WTC11 (cell line): Measurements from ENCODE around the gene ZFR.

Experiments used
- ERG ChIP-seq: fragments of 250-450 bp; sonication (Bioruptor Pico); IDR thresholded peaks from 2 replicates; pipeline ENCODE4 v1.8.0; 2021; ENCODE audit warnings: mild to moderate bottlenecking
- ESRRA ChIP-seq: sonication (generic); formaldehyde crosslinking; IDR thresholded peaks from 2 replicates; pipeline ENCODE4 v1.8.1; 2022; ENCODE audit warnings: mild to moderate bottlenecking, missing genetic modification reagents, borderline replicate concordance
- IRF1 ChIP-seq: sonication (generic); formaldehyde crosslinking; IDR thresholded peaks from 2 replicates; pipeline ENCODE4 v1.8.0; 2023; ENCODE audit warnings: missing genetic modification reagents
- JUN ChIP-seq: sonication (generic); formaldehyde crosslinking; IDR thresholded peaks from 2 replicates; pipeline ENCODE4 v1.8.0; 2023; ENCODE audit warnings: mild to moderate bottlenecking, missing genetic modification reagents
- MLX ChIP-seq: sonication (generic); formaldehyde crosslinking; IDR thresholded peaks from 2 replicates; pipeline ENCODE4 v1.8.1; 2023; ENCODE audit warnings: mild to moderate bottlenecking, missing genetic modification reagents, moderate library complexity
- MYBL2 ChIP-seq: sonication (generic); formaldehyde crosslinking; IDR thresholded peaks from 2 replicates; pipeline ENCODE4 v1.8.1; 2023; ENCODE audit warnings: mild to moderate bottlenecking, moderate library complexity, missing genetic modification reagents
- NFATC4 ChIP-seq: fragments of 250-450 bp; sonication (Bioruptor Pico); IDR thresholded peaks from 2 replicates; pipeline ENCODE4 v1.9.0; 2021; ENCODE audit warnings: mild to moderate bottlenecking
- PREB ChIP-seq: sonication (generic); formaldehyde crosslinking; IDR thresholded peaks from 2 replicates; pipeline ENCODE4 v1.8.1; 2022; ENCODE audit warnings: mild to moderate bottlenecking, missing genetic modification reagents, moderate library complexity, borderline replicate concordance
- TEAD4 ChIP-seq: sonication (generic); formaldehyde crosslinking; IDR thresholded peaks from 2 replicates; pipeline ENCODE4 v1.8.0; 2022; ENCODE audit warnings: mild to moderate bottlenecking, missing genetic modification reagents
- USF1 ChIP-seq: sonication (generic); formaldehyde crosslinking; IDR thresholded peaks from 2 replicates; pipeline ENCODE4 v1.8.0; 2022; ENCODE audit warnings: mild to moderate bottlenecking, missing genetic modification reagents
- TF ChIP-seq, protein P1 (sequence below): fragments of 200-600 bp; IDR thresholded peaks from 2 replicates; pipeline ENCODE4 v1.8.0; 2022; ENCODE audit warnings: antibody characterized with exemption
- TF ChIP-seq, protein P2 (sequence below): fragments of 250-450 bp; sonication (Bioruptor Pico); IDR thresholded peaks from 2 replicates; pipeline ENCODE4 v1.9.0; 2021; ENCODE audit warnings: mild to moderate bottlenecking

DNA sequence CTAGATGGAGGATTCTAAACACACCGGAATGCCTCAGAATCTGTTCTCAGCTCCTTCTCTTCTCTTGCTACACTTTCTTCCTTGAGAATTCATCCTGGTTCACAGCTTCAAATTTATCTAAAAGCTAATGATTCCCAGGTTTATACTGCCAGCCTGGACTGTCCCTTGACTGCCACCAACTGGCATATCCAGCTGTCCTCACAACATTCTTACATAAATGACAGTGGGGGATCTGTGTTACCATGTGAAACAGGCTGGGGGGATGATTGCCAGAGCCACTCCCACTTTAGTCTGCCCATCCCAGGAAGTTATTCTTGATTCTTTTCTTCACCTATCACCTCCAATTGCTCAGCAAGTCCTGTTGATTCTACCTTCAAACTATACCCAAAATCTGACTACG is 27.2 kb upstream of the ZFR start:
- TF ChIP-seq USF1 (CRISPR knock-in tag) (no peak), TEAD4 (CRISPR knock-in tag) (no peak), ESRRA (CRISPR knock-in tag) (no peak), PREB (no peak), MYBL2 (CRISPR knock-in tag) (no peak), JUN (no peak), NFATC4 (CRISPR knock-in tag) (no peak), IRF1 (no peak), ERG (CRISPR knock-in tag) (no peak), MLX (CRISPR knock-in tag) (no peak)
- TF ChIP-seq, protein P1, sequence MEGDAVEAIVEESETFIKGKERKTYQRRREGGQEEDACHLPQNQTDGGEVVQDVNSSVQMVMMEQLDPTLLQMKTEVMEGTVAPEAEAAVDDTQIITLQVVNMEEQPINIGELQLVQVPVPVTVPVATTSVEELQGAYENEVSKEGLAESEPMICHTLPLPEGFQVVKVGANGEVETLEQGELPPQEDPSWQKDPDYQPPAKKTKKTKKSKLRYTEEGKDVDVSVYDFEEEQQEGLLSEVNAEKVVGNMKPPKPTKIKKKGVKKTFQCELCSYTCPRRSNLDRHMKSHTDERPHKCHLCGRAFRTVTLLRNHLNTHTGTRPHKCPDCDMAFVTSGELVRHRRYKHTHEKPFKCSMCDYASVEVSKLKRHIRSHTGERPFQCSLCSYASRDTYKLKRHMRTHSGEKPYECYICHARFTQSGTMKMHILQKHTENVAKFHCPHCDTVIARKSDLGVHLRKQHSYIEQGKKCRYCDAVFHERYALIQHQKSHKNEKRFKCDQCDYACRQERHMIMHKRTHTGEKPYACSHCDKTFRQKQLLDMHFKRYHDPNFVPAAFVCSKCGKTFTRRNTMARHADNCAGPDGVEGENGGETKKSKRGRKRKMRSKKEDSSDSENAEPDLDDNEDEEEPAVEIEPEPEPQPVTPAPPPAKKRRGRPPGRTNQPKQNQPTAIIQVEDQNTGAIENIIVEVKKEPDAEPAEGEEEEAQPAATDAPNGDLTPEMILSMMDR, result no peak
- TF ChIP-seq, protein P2, sequence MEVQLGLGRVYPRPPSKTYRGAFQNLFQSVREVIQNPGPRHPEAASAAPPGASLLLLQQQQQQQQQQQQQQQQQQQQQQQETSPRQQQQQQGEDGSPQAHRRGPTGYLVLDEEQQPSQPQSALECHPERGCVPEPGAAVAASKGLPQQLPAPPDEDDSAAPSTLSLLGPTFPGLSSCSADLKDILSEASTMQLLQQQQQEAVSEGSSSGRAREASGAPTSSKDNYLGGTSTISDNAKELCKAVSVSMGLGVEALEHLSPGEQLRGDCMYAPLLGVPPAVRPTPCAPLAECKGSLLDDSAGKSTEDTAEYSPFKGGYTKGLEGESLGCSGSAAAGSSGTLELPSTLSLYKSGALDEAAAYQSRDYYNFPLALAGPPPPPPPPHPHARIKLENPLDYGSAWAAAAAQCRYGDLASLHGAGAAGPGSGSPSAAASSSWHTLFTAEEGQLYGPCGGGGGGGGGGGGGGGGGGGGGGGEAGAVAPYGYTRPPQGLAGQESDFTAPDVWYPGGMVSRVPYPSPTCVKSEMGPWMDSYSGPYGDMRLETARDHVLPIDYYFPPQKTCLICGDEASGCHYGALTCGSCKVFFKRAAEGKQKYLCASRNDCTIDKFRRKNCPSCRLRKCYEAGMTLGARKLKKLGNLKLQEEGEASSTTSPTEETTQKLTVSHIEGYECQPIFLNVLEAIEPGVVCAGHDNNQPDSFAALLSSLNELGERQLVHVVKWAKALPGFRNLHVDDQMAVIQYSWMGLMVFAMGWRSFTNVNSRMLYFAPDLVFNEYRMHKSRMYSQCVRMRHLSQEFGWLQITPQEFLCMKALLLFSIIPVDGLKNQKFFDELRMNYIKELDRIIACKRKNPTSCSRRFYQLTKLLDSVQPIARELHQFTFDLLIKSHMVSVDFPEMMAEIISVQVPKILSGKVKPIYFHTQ (CRISPR knock-in tag), result no peak
